ENCODE results near the gene TSPEAR.

TSPEAR gene

GRCh38 chr21:44456915-44457736, 254.2 kb downstream of the TSPEAR start:
- DNase-seq (ENCODE audit: low read depth in 1 of 2, low spot score in 1 of 2) = no peak

DNA sequence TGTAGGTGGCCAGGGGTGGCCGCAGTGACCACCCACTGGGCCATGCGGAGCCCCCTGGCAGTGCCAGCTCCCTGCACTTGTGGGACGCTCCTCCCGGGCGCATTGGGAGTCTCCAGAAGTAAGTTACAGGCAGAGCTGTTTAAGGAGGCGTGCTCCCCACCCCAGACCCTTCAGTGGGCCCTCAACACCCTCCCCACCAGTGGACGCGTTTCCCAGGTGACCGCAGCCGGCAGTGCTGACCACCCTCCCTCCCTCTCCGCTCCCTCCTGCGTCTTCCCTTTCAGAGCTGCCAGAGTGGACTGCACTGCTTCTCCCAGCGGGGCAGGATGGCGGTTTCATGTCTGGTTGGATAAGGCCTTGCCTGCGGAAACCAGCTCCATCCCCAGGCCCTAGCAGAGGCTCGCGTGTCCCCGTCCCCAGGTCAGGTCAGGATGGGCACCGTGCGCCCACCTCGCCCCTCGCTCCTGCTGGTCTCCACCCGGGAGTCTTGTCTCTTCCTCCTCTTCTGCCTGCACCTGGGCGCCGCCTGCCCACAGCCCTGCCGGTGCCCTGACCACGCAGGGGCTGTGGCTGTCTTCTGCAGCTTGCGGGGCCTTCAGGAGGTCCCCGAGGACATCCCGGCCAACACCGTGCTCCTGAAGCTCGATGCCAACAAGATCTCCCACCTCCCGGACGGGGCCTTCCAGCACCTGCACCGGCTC, 255.0 kb downstream of the TSPEAR start:
- no peak for DNase-seq (ENCODE audit: low read depth in 1 of 2, low spot score in 1 of 2)

DNA sequence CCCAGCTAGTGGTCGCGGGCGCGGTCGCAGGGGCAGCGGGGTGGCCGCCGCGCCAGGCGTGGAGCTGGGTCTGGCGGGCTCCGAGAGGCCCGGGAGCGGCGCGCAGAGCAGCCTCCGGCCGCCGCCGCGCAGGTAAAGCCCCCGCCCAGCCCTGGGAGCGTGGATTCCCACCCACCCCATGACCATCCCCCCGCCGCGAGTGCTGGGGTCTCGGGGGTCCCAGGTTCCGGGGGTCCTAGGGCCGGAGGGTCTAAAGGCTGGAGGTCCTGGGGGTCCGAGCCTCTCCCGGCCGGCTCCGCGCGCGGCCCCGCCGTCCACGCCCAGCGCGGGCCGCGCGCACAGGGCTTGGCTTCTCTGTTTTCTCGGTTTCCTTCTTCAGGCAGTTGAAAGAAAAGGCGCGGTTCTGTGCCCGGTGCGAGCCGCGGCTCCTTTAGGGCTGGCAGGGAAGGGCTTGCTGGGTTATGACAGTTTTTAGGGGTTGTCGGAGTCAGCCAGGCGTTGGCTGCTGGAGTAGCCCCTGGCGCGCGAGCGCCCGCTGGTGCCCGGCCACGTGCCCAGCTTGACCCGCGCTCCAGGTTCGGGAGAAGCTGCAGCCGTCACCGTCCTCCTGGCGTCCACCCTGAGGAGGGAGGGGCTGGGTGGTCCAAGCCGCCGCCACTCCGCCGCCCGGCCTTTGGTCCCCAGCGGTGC, 255.7 kb downstream of the TSPEAR start:
- peak; percentile 8 to 15 for DNase-seq (ENCODE audit: low read depth in 1 of 2, low spot score in 1 of 2)

DNA sequence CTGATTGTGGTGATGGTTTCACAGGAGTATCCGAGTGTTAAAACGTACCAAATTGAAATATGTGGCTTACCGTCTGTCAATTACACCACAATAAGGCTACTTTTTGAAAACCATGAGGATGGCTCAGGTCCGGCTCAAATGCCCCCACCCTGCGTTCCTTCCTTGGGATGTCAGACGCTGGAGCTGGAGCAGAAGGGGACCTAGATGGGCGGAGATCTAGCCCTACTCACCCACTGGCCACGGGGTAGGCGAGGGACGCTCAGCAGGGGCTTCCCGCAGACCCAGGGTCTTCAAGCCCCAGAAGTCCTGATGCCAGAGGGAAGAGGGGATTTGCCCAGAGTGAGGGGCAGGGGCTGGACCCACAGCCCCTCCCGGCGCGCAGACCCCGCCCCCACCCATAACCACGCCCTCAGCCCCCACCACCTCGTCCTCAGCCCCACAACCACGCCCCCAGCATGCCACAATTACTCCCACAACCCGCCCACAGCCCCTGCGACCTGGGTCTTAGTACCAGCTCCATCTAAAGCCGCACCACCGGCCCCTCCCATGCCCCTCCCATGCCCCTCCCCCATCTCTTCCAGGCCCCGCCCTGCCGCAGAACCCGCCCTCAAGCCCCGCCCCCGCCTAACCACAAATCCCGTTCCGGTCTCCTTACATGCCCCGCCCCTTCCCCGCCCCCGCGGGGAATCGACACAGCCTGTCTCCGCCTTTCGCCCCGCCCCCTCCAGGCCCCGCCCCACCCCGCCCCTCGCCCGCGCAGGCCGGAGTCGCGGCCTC, 256.4 kb downstream of the TSPEAR start, which contains the start of gene LRRC3:
Gene LRRC3 (plus strand): TSS at position 764 of the 777 bp plus-strand sequence. CDS start 1,135 bp downstream, outside the sequence.
- peak; percentile 62 to 76 for DNase-seq (ENCODE audit: low read depth in 1 of 2, low spot score in 1 of 2)

DNA sequence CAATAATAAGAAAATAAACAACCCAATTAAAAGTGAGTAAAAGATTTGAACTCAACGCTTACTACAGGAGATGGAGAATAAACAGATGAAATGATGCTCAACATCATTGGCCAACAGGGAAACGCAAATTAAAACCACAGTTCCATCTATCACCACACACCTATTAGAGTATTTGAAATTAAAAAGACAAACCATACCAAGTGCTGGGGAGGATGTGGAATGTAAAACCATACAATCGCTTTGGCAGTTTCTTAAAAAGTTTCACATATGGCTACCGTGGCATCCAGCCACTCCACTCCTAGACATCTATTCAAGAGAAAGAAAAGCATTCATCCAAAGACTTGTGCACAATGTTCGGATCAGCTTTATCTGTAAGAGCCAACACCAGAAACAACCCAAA, 257.3 kb downstream of the TSPEAR start:
- DNase-seq (ENCODE audit: low read depth in 1 of 2, low spot score in 1 of 2) = no peak

- no peak for DNase-seq (ENCODE audit: low read depth in 1 of 2, low spot score in 1 of 2)
Observed at GRCh38 chr21:44453120-44453519, 258.3 kb downstream of the TSPEAR start.

GRCh38 chr21:44450999-44451398, 260.4 kb downstream of the TSPEAR start:
- DNase-seq (ENCODE audit: low read depth in 1 of 2, low spot score in 1 of 2) = no peak

DNA sequence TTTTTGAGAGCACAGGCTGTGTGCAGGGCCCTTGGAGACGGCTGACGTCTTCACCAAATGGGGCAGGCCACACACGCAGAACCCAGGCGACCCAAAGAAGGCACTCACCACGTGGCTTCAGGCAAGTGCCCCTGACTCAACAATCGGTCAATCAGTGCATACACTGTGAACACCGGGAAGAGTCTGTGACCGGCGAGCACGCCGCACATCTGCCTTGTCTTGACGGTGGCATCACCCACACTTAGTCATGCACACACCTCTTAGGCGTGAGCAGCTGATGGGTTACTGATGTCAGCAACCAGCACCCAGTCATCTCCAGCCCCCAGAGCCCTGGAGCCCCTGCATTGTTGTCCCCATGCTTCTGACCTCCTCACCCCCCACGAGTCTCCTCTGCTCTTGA, 261.0 kb downstream of the TSPEAR start:
- DNase-seq (ENCODE audit: low read depth in 1 of 2, low spot score in 1 of 2) = no peak

GRCh38 chr21:44449473-44450363, 261.7 kb downstream of the TSPEAR start:
- no peak for DNase-seq (ENCODE audit: low read depth in 1 of 2, low spot score in 1 of 2)

DNA sequence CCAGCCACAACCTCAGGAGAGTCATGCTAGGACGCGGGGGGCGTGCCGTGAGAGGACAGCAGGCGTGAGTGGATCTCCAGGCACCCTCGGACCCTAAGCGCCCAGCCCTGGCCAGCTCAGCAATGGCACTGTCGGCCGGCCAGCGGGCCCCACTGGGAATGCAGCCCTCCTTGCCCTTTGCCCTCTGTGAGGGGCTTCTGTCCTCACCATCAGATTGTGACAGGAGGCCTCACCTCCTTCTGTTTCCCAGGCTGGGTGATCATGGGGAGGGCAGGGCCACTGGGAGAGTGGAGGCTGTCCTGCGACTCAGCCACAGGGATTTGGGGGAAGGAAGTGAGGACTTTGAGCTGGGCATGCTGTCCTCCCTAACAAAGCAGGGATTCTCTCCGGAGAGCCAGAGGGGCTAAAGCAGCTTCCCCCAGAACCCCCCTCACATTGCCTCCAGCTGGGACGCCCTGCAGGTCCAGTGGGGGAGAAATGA, 262.7 kb downstream of the TSPEAR start:
- DNase-seq (ENCODE audit: low read depth in 1 of 2, low spot score in 1 of 2) = no peak
